ENCODE results near the gene EML4. TPM values are rescaled to one million over a fixed set of nuclear protein-coding genes. Genes with fewer than 3 reads are reported as not detected.

Gene EML4
- total RNA-seq, 2 donors from 2014 or later: 32.8 to 59.9 TPM

GRCh38 chr2:42203792-42204191 is 34.6 kb downstream of the EML4 start:
- H3K9me3 ChIP-seq: no peaks in the 10 kb centered on the region
- no peaks in the 10 kb centered on the region for H3K36me3 ChIP-seq
- no peak for ATAC-seq (ENCODE audit: insufficient number of reproducible peaks, low FRiP score, low read depth)
- H3K27me3 ChIP-seq (replicated peaks; ENCODE audit: insufficient read depth): no peaks in the 10 kb centered on the region
- H3K4me1 ChIP-seq (ENCODE audit: control insufficient read depth in 1 of 2, low read depth in 2 of 2): peaks cover 13 to 22% of the 10 kb centered on the region in 2 donors
- no peak overlapping the region for H3K27ac ChIP-seq
- DNase-seq (ENCODE audit: low spot score): no peak
- TF ChIP-seq CTCF (IDR thresholded peaks at IDR 0.05): no peak
- H3K4me3 ChIP-seq: no peak overlapping the region

GRCh38 chr2:42205337-42205736 is 36.2 kb downstream of the EML4 start:
- H3K27me3 ChIP-seq (replicated peaks; ENCODE audit: insufficient read depth): no peaks in the 10 kb centered on the region
- DNase-seq (ENCODE audit: low spot score): no peak
- H3K4me1 ChIP-seq (ENCODE audit: control insufficient read depth in 1 of 2, low read depth in 2 of 2): peaks cover 11 to 22% of the 10 kb centered on the region in 2 donors
- TF ChIP-seq CTCF (IDR thresholded peaks at IDR 0.05): no peak
- no peaks in the 10 kb centered on the region for H3K9me3 ChIP-seq
- no peak for ATAC-seq (ENCODE audit: insufficient number of reproducible peaks, low FRiP score, low read depth)
- no peak overlapping the region for H3K27ac ChIP-seq
- H3K36me3 ChIP-seq: no peaks in the 10 kb centered on the region
- H3K4me3 ChIP-seq: no peak overlapping the region

- Histone ChIP-seq H3K27me3 (replicated peaks; ENCODE audit: insufficient read depth) (no peaks in the 10 kb centered on the region), H3K4me1 (ENCODE audit: control insufficient read depth in 1 of 2, low read depth in 2 of 2) (peaks cover 8 to 22% of the 10 kb centered on the region in 2 donors), H3K36me3 (no peaks in the 10 kb centered on the region), H3K4me3 (no peak overlapping the region), H3K9me3 (no peaks in the 10 kb centered on the region), H3K27ac (no peak overlapping the region)
- ATAC-seq (ENCODE audit: insufficient number of reproducible peaks, low FRiP score, low read depth): no peak
- no peak for TF ChIP-seq CTCF (IDR thresholded peaks at IDR 0.05)
- no peak for DNase-seq (ENCODE audit: low spot score)
These were observed 38.7 kb downstream of the EML4 start for GRCh38 chr2:42207826-42208225.

- ATAC-seq (ENCODE audit: insufficient number of reproducible peaks, low FRiP score, low read depth) (no peak), DNase-seq (ENCODE audit: low spot score) (no peak)
- no peaks in the 10 kb centered on the region for H3K27me3 ChIP-seq (replicated peaks; ENCODE audit: insufficient read depth)
- no peaks in the 10 kb centered on the region for H3K9me3 ChIP-seq
- no peak for TF ChIP-seq CTCF (IDR thresholded peaks at IDR 0.05)
- H3K36me3 ChIP-seq: no peaks in the 10 kb centered on the region
- no peak overlapping the region for H3K4me3 ChIP-seq
- no peak overlapping the region for H3K27ac ChIP-seq
- H3K4me1 ChIP-seq (ENCODE audit: control insufficient read depth in 1 of 2, low read depth in 2 of 2): peaks cover 7 to 12% of the 10 kb centered on the region in 2 donors
These were observed 41.0 kb downstream of the EML4 start for GRCh38 chr2:42210203-42210602.

- Histone ChIP-seq H3K9me3 (no peaks in the 10 kb centered on the region), H3K4me3 (no peak overlapping the region), H3K4me1 (ENCODE audit: control insufficient read depth in 1 of 2, low read depth in 2 of 2) (peaks cover under 1 to 12% of the 10 kb centered on the region in 2 donors), H3K27ac (no peak overlapping the region), H3K27me3 (replicated peaks; ENCODE audit: insufficient read depth) (no peaks in the 10 kb centered on the region), H3K36me3 (no peaks in the 10 kb centered on the region)
- no peak for DNase-seq (ENCODE audit: low spot score)
- no peak for ATAC-seq (ENCODE audit: insufficient number of reproducible peaks, low FRiP score, low read depth)
- no peak for TF ChIP-seq CTCF (IDR thresholded peaks at IDR 0.05)
These were observed 42.1 kb downstream of the EML4 start for GRCh38 chr2:42211291-42211690.
